ENCODE measurements around the gene TC2N.
"Not testable (repeated sequence)": the region's sequence is repeated elsewhere in the genome, so short reads cannot be mapped to it uniquely, and the experiment has no call there.

Gene TC2N

GRCh38 chr14:91830777-91831176, 36.6 kb downstream of the TC2N start:
- DNase-seq: no peak

GRCh38 chr14:91829511-91829910, 37.8 kb downstream of the TC2N start:
- no peak for DNase-seq

- DNase-seq: no peak
Measured at GRCh38 chr14:91827746-91828145, 39.6 kb downstream of the TC2N start.

GRCh38 chr14:91817566-91818325, 49.6 kb downstream of the TC2N start:
- no peak for DNase-seq

GRCh38 chr14:91814317-91814716, 53.0 kb downstream of the TC2N start:
- no peak for DNase-seq

- no peak for DNase-seq
Measured at GRCh38 chr14:91810699-91811098, 56.6 kb downstream of the TC2N start.

GRCh38 chr14:91806716-91807115, 60.6 kb downstream of the TC2N start:
- no peak for DNase-seq

GRCh38 chr14:91806094-91806493, 61.2 kb downstream of the TC2N start:
- not testable (repeated sequence) for DNase-seq

- DNase-seq: no peak
Measured at GRCh38 chr14:91805659-91806058, 61.7 kb downstream of the TC2N start.

GRCh38 chr14:91801358-91801757, 66.0 kb downstream of the TC2N start:
- DNase-seq: no peak

GRCh38 chr14:91796617-91797347, 70.6 kb downstream of the TC2N start:
- DNase-seq: no peak

- no peak for DNase-seq
Measured at GRCh38 chr14:91793704-91794103, 73.6 kb downstream of the TC2N start.

- DNase-seq: no peak
Measured at GRCh38 chr14:91786188-91786587, 81.1 kb downstream of the TC2N start.

- no peak for DNase-seq
Measured at GRCh38 chr14:91780452-91780851, 86.9 kb downstream of the TC2N start.

- DNase-seq: no peak
Measured at GRCh38 chr14:91778217-91778616, 89.1 kb downstream of the TC2N start.

GRCh38 chr14:91774140-91775096, 92.9 kb downstream of the TC2N start:
- no peak for DNase-seq

- DNase-seq: no peak
Measured at GRCh38 chr14:91770185-91770584, 97.2 kb downstream of the TC2N start.

- no peak for DNase-seq
Measured at GRCh38 chr14:91755570-91756295, 111.6 kb downstream of the TC2N start.

GRCh38 chr14:91754819-91755218, 112.5 kb downstream of the TC2N start:
- DNase-seq: no peak

GRCh38 chr14:91754185-91754584, 113.2 kb downstream of the TC2N start:
- no peak for DNase-seq

GRCh38 chr14:91753501-91754128, 113.7 kb downstream of the TC2N start:
- DNase-seq: no peak

- no peak for DNase-seq
Measured at GRCh38 chr14:91752961-91753360, 114.4 kb downstream of the TC2N start.

Data from hematopoietic multipotent progenitor cell treated with erythropoietin and hydrocortisone succinate and interleukin-3 and kit ligand, for 8 days (in vitro differentiated cells).